Astrocyte (in vitro differentiated cells and primary cell): ENCODE measurements around the gene DCLK2. TPM values are rescaled to one million over a fixed set of nuclear protein-coding genes. Genes with fewer than 3 reads are reported as not detected.

Source experiments
- DNase-seq: peaks from one replicate; pipeline ENCODE4 v3.0.0-alpha.2; 2010; ENCODE audit warnings: low read depth
- FAIRE-seq: peaks from 2 replicates; lab custom pipeline; 2011; peaks lifted over from hg19 to GRCh38; lab: Jason Lieb, UNC
- H2AFZ ChIP-seq: 2 replicates; pipeline ENCODE4 v1.6.0; 2012; ENCODE audit warnings: low read depth, low read length, inconsistent platforms
- H3K27ac ChIP-seq: 2 replicates; pipeline ENCODE4 v1.5.1; 2011; ENCODE audit warnings: low read depth, low read length, inconsistent platforms
- H3K27me3 ChIP-seq: 2 replicates; pipeline ENCODE4 v1.6.0; 2011; ENCODE audit warnings: low read length, inconsistent platforms; ENCODE audit not compliant: insufficient read depth
- H3K36me3 ChIP-seq: 2 replicates; pipeline ENCODE4 v1.5.1; 2011; ENCODE audit warnings: low read length, inconsistent platforms; ENCODE audit not compliant: insufficient read depth
- H3K4me1 ChIP-seq: 2 replicates; pipeline ENCODE4 v1.5.1; 2011; ENCODE audit warnings: low read length, inconsistent platforms; ENCODE audit not compliant: insufficient read depth
- H3K4me2 ChIP-seq: 2 replicates; pipeline ENCODE4 v1.6.0; 2012; ENCODE audit warnings: low read length, inconsistent platforms
- H3K4me3 ChIP-seq: 2 replicates; pipeline ENCODE4 v1.5.1; 2011; ENCODE audit warnings: low read depth, mild to moderate bottlenecking, low read length, inconsistent platforms; ENCODE audit not compliant: insufficient read depth
- H3K79me2 ChIP-seq: 2 replicates; pipeline ENCODE4 v1.6.0; 2012; ENCODE audit warnings: mild to moderate bottlenecking, low read length, inconsistent platforms; ENCODE audit not compliant: insufficient read depth
- H3K9ac ChIP-seq: 2 replicates; pipeline ENCODE4 v1.6.0; 2012; ENCODE audit warnings: mild to moderate bottlenecking, low read length, inconsistent platforms
- H3K9me3 ChIP-seq: 2 replicates; pipeline ENCODE4 v1.5.1; 2012; ENCODE audit warnings: low read depth, mild to moderate bottlenecking, low read length, inconsistent platforms; ENCODE audit not compliant: insufficient read depth
- H4K20me1 ChIP-seq: 2 replicates; pipeline ENCODE4 v1.6.0; 2012; ENCODE audit warnings: low read length, inconsistent platforms; ENCODE audit not compliant: insufficient read depth
- H3K27ac Mint-ChIP-seq: one replicate; pipeline ENCODE4 v1.8.0; 2021; ENCODE audit warnings: mild to moderate bottlenecking, mixed read lengths; ENCODE audit not compliant: unreplicated experiment
- H3K27me3 Mint-ChIP-seq: one replicate; pipeline ENCODE4 v1.8.0; 2021; ENCODE audit warnings: low read depth, mixed read lengths; ENCODE audit not compliant: unreplicated experiment
- H3K36me3 Mint-ChIP-seq: one replicate; pipeline ENCODE4 v1.8.0; 2021; ENCODE audit warnings: low read depth, mixed read lengths; ENCODE audit not compliant: unreplicated experiment
- H3K4me1 Mint-ChIP-seq: one replicate; pipeline ENCODE4 v1.8.0; 2021; ENCODE audit warnings: low read depth, mixed read lengths; ENCODE audit not compliant: unreplicated experiment
- H3K4me3 Mint-ChIP-seq: one replicate; pipeline ENCODE4 v1.8.0; 2021; ENCODE audit warnings: mild to moderate bottlenecking, moderate library complexity, mixed read lengths; ENCODE audit not compliant: unreplicated experiment
- H3K9me3 Mint-ChIP-seq: one replicate; pipeline ENCODE4 v1.8.0; 2021; ENCODE audit warnings: mild to moderate bottlenecking, mixed read lengths; ENCODE audit not compliant: unreplicated experiment
- CTCF ChIP-seq: IDR thresholded peaks from 2 replicates; pipeline ENCODE4 v1.5.1; 2011; ENCODE audit warnings: low read depth, mild to moderate bottlenecking, inconsistent platforms, low read length, moderate library complexity; ENCODE audit not compliant: insufficient read depth
- EZH2 ChIP-seq: IDR thresholded peaks from 2 replicates; pipeline ENCODE4 v1.6.1; 2012; ENCODE audit warnings: mild to moderate bottlenecking, low read length, inconsistent platforms; ENCODE audit not compliant: insufficient read depth
- total RNA-seq: library from RNA; stranded (reverse); gene quantifications from 2 replicates; pipeline ENCODE4 v1.2.1, GENCODE V29; 2021

DCLK2 gene
- total RNA-seq, 1 donor from 2014 or later = 6.2 TPM

DNA sequence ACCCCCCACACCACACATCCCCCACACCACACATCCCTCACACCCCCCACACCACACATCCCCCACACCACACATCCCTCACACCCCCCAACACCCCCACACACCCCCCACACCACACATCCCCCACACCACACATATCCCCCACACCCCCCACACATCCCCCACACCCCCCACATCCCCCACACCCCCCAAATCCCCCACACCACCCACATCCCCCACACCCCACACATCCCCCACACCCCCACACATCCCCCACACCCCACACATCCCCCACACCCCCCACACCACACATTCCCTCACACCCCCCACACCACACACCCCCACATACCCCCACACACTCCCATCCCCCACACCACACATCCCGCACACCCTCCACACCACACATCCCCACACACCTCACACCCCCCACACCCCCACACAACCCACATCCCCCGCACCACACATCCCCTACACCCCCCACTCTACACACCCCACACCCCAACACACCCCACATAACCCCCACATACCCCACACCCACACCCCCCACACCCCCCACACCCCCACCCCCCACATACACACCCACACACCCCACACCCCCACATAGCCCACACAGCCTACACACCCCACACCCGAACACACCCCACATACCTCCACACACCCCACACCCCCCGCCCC lies 172.9 kb downstream of the DCLK2 start:
- peaks cover 28% of the 10 kb centered on the region for H3K36me3 Mint-ChIP-seq
- Histone ChIP-seq H4K20me1 (no peaks in the 10 kb centered on the region), H3K27ac (no peak overlapping the region), H3K4me1 (peaks cover 5% of the 10 kb centered on the region), H3K79me2 (no peaks in the 10 kb centered on the region), H3K4me2 (no peak overlapping the region), H3K9me3 (no peaks in the 10 kb centered on the region), H2AFZ (no peak overlapping the region), H3K4me3 (no peak overlapping the region), H3K9ac (no peak overlapping the region), H3K27me3 (no peaks in the 10 kb centered on the region), H3K36me3 (no peaks in the 10 kb centered on the region)
- no peak overlapping the region for H3K27ac Mint-ChIP-seq
- FAIRE-seq (no peak), DNase-seq (no peak)
- TF ChIP-seq EZH2 (no peak), CTCF (no peak)
- no peaks in the 10 kb centered on the region for H3K27me3 Mint-ChIP-seq
- no peaks in the 10 kb centered on the region for H3K9me3 Mint-ChIP-seq
- no peak overlapping the region for H3K4me3 Mint-ChIP-seq
- peaks cover 10% of the 10 kb centered on the region for H3K4me1 Mint-ChIP-seq

DNA sequence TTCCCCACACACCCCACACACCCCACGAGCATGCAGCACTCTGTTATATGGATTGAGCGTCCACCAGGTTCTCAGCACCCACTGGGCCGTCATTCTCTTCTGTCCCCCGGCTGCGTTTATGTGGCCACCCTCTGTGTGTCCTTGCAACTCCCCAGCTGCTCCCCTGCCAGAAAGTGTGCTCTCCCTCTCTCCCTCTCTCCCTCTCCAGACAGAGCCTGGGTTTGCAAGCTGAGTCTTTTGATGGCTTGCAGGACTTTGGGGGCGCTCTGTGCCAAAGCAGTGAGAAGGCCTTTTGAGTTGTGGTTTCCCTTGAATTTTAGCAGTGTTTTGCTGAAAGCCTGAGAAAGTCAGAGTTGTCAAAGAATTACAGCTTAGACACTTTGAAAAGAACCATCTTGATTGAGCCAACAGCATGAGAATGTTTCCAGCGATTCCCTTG lies 173.5 kb downstream of the DCLK2 start:
- no peak overlapping the region for H2AFZ ChIP-seq
- no peaks in the 10 kb centered on the region for H3K27me3 ChIP-seq
- no peak overlapping the region for H3K9ac ChIP-seq
- H3K4me1 ChIP-seq = peaks cover 5% of the 10 kb centered on the region
- no peaks in the 10 kb centered on the region for H3K79me2 ChIP-seq
- no peaks in the 10 kb centered on the region for H3K9me3 ChIP-seq
- Mint-ChIP-seq H3K4me1 (peaks cover 15% of the 10 kb centered on the region), H3K4me3 (no peak overlapping the region), H3K27ac (no peak overlapping the region), H3K27me3 (no peaks in the 10 kb centered on the region), H3K36me3 (peaks cover 32% of the 10 kb centered on the region), H3K9me3 (no peaks in the 10 kb centered on the region)
- TF ChIP-seq CTCF = no peak
- DNase-seq (no peak), FAIRE-seq (no peak)
- no peak overlapping the region for H3K4me2 ChIP-seq
- H4K20me1 ChIP-seq = no peaks in the 10 kb centered on the region
- no peak overlapping the region for H3K4me3 ChIP-seq
- no peak overlapping the region for H3K27ac ChIP-seq
- no peaks in the 10 kb centered on the region for H3K36me3 ChIP-seq

GRCh38 chr4:150252306-150252705 lies 174.1 kb downstream of the DCLK2 start:
- Histone ChIP-seq H3K36me3 (no peaks in the 10 kb centered on the region), H3K27me3 (no peaks in the 10 kb centered on the region), H3K79me2 (no peaks in the 10 kb centered on the region), H2AFZ (no peak overlapping the region), H3K4me3 (no peak overlapping the region), H3K9me3 (no peaks in the 10 kb centered on the region), H3K4me2 (no peak overlapping the region), H3K4me1 (peaks cover 3% of the 10 kb centered on the region), H4K20me1 (no peaks in the 10 kb centered on the region), H3K27ac (no peak overlapping the region), H3K9ac (no peak overlapping the region)
- TF ChIP-seq CTCF = no peak
- no peak for TF ChIP-seq EZH2
- Mint-ChIP-seq H3K4me3 (no peak overlapping the region), H3K4me1 (peaks cover 15% of the 10 kb centered on the region), H3K27me3 (no peaks in the 10 kb centered on the region), H3K36me3 (peaks cover 32% of the 10 kb centered on the region), H3K27ac (peak overlapping the region; percentile 19), H3K9me3 (no peaks in the 10 kb centered on the region)
- no peak for FAIRE-seq
- DNase-seq = no peak
